HG02678 (cell line): ENCODE results near the gene OXER1.

Experiments
- ATAC-seq: cut with Tn5 transposase; IDR thresholded peaks from one replicate; pipeline ENCODE4 v1.9.1; 2021; ENCODE audit warnings: mild to moderate bottlenecking, moderate library complexity; ENCODE audit not compliant: unreplicated experiment

OXER1 gene

GRCh38 chr2:42713920-42714319 lies 50.0 kb downstream of the OXER1 start:
- no peak for ATAC-seq

- no peak for ATAC-seq
These were observed 51.0 kb downstream of the OXER1 start for GRCh38 chr2:42712934-42713333.
